Cardiac muscle cell (in vitro differentiated cells and primary cell): ENCODE measurements around the gene PPDPF. TPM values are rescaled to one million over a fixed set of nuclear protein-coding genes. Genes with fewer than 3 reads are reported as not detected.

Experiments
- DNase-seq, 2 donors: peaks; one replicate each; pipeline versions ENCODE4 v3.0.0 to v3.0.0-alpha.2; 2010 to 2017; ENCODE audit warnings: low read depth in 1 of 2, low spot score in 1 of 2
- H3K27ac ChIP-seq: fragments of 200-600 bp; sonication (generic); 2 replicates; pipeline ENCODE4 v1.5.1; 2016
- H3K27me3 ChIP-seq: fragments of 200-600 bp; sonication (generic); 2 replicates; pipeline ENCODE4 v1.6.0; 2016; ENCODE audit warnings: control low read depth
- H3K36me3 ChIP-seq: fragments of 200-600 bp; sonication (generic); 2 replicates; pipeline ENCODE4 v1.5.1; 2016; ENCODE audit warnings: control low read depth
- H3K4me1 ChIP-seq: fragments of 200-600 bp; sonication (generic); 2 replicates; pipeline ENCODE4 v1.8.1; 2017; ENCODE audit warnings: low read depth, mild to moderate bottlenecking, mixed run types
- H3K4me3 ChIP-seq: fragments of 200-600 bp; sonication (generic); 2 replicates; pipeline ENCODE4 v1.5.1; 2016; ENCODE audit warnings: mild to moderate bottlenecking
- H3K9me3 ChIP-seq: fragments of 200-600 bp; sonication (generic); 2 replicates; pipeline ENCODE4 v1.5.1; 2017; ENCODE audit warnings: low read depth, mild to moderate bottlenecking, control low read depth
- CTCF ChIP-seq: IDR thresholded peaks from 2 replicates; pipeline ENCODE4 v1.5.1; 2012; ENCODE audit warnings: low read depth, mild to moderate bottlenecking, low read length
- polyA plus RNA-seq: library from polyadenylated mRNA; unstranded; fragments of >200 nt; fragmentation: Nextera tagmentation; extraction: Ambion mirVana; gene quantifications from 2 replicates; pipeline ENCODE4 v1.2.1, GENCODE V29; 2016
- total RNA-seq: library from RNA; depleted of rRNA; stranded (reverse); fragments of >200 nt; gene quantifications from 2 replicates; pipeline ENCODE4 v1.2.3, GENCODE V29; 2016

Gene PPDPF
- total and polyA plus RNA-seq, 2 experiments from 2014 or later: 265 to 368 TPM

DNA sequence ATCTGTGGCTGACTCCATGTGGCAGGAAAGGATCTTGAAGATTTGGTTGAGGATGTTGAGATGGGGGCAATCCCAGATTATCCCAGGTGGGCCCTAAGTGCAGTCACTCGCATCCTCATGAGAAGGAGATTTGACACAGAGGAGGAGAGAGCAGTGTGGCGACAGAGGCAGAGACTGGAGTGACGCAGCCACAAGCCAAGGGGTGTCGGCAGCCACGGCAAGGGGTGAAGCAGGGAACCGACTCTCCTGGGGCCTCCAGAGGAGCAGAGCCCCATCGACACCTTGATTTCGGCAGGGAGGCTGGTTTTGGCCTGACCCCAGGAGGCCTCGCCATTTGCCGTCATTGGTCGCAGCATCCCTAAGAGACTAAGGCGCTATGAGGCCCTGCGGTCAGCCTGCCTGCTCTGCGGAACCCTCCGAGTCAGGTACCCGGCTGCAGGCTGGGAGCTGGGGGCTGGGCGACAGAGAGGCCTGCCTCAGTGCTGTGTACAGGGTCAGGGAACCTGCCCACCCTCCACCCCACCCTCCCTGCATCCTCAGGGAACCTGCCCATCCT lies 34.2 kb upstream of the PPDPF start:
- TF ChIP-seq CTCF: no peak
- Histone ChIP-seq H3K4me1 (peaks cover 3% of the 10 kb centered on the region), H3K27me3 (no peaks in the 10 kb centered on the region), H3K9me3 (no peaks in the 10 kb centered on the region), H3K27ac (no peak overlapping the region), H3K4me3 (no peak overlapping the region), H3K36me3 (peaks cover 22% of the 10 kb centered on the region)
- DNase-seq: no peak

GRCh38 chr20:63487116-63487764 lies 33.3 kb upstream of the PPDPF start:
- Histone ChIP-seq H3K27ac (no peak overlapping the region), H3K4me3 (no peak overlapping the region), H3K4me1 (peaks cover 3% of the 10 kb centered on the region), H3K27me3 (no peaks in the 10 kb centered on the region), H3K9me3 (no peaks in the 10 kb centered on the region), H3K36me3 (peaks cover 28% of the 10 kb centered on the region)
- DNase-seq: no peak
- TF ChIP-seq CTCF: no peak

GRCh38 chr20:63487781-63488241 lies 32.8 kb upstream of the PPDPF start:
- Histone ChIP-seq H3K27ac (no peak overlapping the region), H3K27me3 (no peaks in the 10 kb centered on the region), H3K4me3 (no peak overlapping the region), H3K4me1 (peaks cover 3% of the 10 kb centered on the region), H3K36me3 (peaks cover 30% of the 10 kb centered on the region), H3K9me3 (no peaks in the 10 kb centered on the region)
- no peak for DNase-seq
- no peak for TF ChIP-seq CTCF

- H3K9me3 ChIP-seq: no peaks in the 10 kb centered on the region
- no peaks in the 10 kb centered on the region for H3K4me1 ChIP-seq
- H3K4me3 ChIP-seq: no peak overlapping the region
- H3K27me3 ChIP-seq: no peaks in the 10 kb centered on the region
- no peak for TF ChIP-seq CTCF
- peaks cover 38% of the 10 kb centered on the region for H3K36me3 ChIP-seq
- peak in 1 of 2 donors; percentile 49 for DNase-seq
- no peak overlapping the region for H3K27ac ChIP-seq
Observed at GRCh38 chr20:63488315-63489251, 32.0 kb upstream of the PPDPF start.

DNA sequence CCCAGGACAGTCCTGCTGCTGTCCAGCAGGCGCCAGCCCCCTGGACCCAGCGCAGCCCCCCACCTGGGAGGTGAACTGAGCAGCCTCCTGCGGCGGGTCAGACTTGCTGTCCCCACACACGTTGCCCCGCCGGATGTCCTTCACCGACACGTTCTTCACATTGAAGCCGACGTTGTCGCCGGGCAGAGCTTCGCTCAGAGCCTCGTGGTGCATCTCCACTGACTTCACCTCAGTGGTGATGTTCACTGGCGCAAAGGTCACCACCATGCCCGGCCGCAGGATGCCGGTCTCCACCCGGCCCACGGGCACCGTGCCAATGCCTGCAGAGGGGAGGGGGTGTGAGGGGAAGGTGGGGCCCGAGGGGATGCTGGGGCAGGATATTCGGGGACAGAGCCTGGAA lies 30.1 kb upstream of the PPDPF start:
- no peaks in the 10 kb centered on the region for H3K27me3 ChIP-seq

More for the DNA sequence above, 30.1 kb upstream of the PPDPF start:
- no peaks in the 10 kb centered on the region for H3K4me1 ChIP-seq
- TF ChIP-seq CTCF: no peak
- no peaks in the 10 kb centered on the region for H3K9me3 ChIP-seq
- DNase-seq: no peak
- no peak overlapping the region for H3K4me3 ChIP-seq
- peaks cover 56% of the 10 kb centered on the region for H3K36me3 ChIP-seq
- H3K27ac ChIP-seq: no peak overlapping the region
